Epithelial cell of prostate (primary cell): ENCODE results near the gene ADAM10.

Experiments
- DNase-seq: peaks from one replicate; pipeline ENCODE4 v3.0.0-alpha.2; 2011; ENCODE audit warnings: low read depth, low spot score
- H3K27ac ChIP-seq: fragments of 450-650 bp; 2 replicates; pipeline ENCODE4 v1.5.1; 2017; ENCODE audit warnings: mild to moderate bottlenecking

Gene ADAM10

DNA sequence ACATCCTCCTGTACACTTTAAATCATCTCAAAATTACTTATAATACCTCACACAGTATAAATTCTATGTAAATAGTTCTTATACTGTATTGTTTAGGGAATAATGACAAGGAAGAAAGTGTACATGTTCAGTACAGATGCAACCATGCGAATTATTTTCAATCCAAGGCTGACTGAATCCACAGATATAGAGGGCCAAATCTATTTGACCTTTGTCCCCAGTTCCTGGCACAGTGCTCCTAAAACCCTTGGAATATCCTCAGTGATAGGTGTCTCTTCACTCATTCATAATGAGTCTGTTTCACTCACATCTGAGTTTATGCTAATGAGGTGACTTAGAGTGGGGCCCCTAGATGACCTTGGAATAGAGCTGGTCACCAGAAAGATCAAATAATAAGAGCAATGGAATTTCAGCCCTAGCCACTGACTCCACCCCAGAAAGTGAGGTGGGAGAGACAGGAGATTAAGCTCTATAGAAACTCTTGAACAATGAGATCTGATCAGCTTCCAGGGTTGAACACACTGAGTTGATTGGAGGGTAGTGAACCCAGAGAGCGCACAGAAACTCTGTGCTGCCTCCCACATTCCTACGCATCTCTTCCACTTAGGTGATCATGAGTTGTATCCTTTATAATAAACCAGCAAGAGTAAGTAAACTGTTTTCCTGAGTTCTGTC, 65.3 kb downstream of the ADAM10 start:
- no peak overlapping the region for H3K27ac ChIP-seq
- no peak for DNase-seq

DNA sequence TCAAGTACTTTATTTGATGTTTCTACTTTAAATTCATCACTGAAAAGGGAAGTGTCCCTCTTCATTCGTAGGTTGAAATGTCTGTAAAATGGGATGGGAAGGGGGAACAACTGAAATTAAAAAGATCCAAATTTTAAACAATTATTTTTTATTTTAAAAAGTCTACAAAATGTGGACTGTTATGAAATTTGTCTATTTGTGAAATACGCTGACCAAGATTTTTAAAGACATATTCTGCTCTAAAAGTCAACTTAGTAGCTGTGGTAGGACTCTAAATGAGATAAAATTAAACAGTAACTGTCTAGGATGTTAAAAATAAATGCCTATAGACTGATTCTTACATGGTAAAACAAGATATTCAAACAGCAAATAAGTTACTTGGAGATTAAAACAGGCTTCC, 67.3 kb downstream of the ADAM10 start:
- H3K27ac ChIP-seq: no peak overlapping the region
- no peak for DNase-seq

DNA sequence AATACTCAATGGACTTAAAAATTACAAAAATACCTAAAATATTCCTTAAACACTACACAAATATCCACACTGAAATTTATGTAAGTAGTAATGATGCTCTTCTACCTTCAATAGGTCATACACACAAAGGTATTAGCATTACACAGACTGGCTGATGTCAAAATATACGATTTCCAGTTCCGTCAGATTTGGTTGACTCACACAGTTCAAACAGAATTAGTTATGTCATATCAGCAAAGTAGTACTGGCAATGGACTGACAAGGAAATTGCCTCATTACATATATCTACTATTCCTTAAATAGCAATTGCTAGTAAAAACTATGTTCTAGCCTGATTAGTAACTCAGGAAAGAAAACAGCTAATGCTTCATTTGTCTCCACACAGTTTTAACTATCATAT, 70.8 kb downstream of the ADAM10 start:
- H3K27ac ChIP-seq: peak overlapping the region; percentile 6
- peak; percentile 5 for DNase-seq

DNA sequence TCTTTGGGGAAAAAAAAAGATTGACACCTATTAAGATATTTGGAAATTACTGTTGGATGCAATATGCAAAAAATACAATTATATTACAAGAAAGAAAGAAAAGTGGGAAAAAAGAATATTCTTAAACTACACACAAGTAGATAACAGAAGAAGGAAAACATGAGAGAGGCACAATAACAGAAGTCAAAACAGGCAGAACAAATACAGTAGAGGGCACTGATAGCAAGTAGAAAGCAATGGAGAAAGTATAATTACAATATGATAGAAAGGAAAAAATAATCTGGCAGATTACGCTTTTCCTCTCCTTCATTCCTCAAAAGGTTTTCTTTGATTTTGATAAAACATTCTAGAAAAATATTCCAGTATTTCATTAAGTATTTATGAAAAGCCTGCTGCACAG, 72.1 kb downstream of the ADAM10 start:
- H3K27ac ChIP-seq: no peak overlapping the region
- no peak for DNase-seq

DNA sequence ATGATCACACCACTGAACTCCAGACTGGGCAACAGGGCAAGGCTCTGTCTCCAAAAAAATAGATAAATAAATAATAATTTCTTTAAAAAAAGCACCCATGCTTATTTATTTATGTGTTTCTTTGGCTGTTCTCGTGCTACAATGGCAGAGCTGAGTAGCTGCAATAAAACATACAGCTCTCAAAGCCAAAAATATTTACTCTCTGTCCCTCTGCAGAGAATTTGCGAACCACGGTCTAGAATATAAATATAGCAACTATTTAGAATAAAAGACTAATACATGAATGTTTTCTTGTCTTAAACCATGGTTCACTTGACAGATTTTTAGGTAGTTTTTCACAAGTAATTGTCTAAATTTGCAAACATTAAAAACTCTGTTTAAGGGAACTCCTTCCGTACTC, 72.7 kb downstream of the ADAM10 start:
- no peak overlapping the region for H3K27ac ChIP-seq
- DNase-seq: no peak

DNA sequence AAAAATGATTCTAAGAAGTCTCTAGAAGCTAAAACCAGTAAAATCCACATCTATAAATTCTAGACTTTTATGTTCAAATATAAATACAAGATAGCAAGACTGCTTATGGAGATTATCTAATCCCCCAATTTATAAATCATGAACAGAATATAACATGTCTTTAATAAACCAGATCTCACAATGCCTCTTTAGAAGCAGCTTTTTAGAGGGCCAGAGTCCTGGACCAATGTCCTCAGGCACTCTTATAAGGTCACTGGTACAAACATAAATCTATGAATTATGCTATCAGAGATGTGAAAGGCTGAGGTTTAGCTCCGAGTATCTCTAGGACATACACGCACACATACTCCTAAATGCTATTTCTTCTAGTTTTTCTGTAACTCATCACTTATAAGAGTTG, 78.3 kb downstream of the ADAM10 start:
- DNase-seq: no peak
- H3K27ac ChIP-seq: no peak overlapping the region

DNA sequence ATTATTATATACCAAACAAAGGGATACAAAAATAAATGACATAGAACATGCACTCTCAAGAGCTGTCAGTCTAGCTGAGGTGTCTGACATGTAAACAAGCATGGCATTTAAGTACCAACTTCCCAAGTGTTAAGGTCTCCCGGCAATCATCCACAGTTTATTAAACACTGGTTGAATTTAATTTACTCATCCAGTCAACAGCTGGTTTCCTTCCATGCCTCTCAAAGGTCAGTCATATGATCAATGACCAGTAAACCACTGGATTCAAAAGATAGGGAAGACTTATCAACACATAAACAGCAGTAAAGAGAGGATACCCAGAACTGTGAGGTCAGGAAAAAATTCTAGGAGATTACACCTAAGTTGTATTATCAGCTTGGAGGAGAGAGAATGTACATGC, 80.4 kb downstream of the ADAM10 start:
- DNase-seq: no peak
- H3K27ac ChIP-seq: no peak overlapping the region

DNA sequence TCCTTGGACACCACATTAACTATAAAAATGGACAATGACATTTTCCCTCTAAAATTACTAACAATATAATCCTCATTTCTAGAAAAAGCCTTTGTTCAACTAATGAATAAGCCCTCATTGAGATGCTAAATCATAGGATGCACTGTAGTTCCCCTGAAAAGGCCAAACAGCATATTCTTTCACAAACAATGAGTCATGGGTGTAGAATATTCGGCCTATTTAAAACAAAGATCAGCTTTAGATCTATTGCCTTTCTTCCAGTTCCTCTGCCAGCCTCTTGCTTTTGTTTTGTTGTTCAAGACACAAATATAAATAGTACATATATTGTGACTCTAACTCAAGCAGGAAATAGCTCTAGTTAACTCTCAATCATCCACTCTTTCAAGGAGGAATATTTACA, 82.5 kb downstream of the ADAM10 start:
- DNase-seq: no peak
- H3K27ac ChIP-seq: no peak overlapping the region

DNA sequence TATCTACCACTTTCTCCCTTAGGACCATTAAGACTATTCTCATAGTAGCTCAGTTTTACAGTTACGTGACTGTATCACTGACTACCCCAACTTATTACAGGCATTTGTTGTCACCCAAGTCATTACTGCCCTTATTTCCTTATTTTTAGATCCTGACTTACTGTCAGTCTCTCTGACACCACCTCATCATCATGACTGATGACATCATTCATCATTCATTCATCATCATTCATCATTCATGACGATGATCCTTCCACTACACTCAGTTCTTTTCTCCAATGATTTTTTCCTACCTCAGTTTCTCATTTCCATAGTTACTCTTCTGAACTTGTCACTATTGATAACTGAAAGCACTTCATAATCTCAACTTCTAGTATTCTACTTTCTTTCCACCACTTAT, 83.8 kb downstream of the ADAM10 start:
- no peak for DNase-seq

DNA sequence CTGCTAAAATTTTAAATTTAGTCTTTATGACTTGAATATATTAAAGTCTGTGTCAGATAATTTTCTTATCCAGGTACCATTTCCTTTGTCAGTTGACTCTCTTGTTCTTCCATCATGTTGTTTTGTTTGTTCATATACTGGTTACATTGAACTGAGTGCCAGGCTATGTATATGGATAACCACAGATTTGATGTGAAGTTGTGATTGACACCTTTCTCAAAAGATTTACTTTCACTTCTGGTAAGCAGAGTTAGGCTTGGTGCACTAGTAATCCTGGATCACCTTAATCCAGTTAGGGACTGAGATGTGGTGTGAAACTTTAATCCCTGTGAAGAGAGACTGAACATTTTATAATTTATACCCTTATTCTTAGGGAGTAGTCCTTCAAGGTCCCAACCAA, 99.4 kb downstream of the ADAM10 start:
- no peak for DNase-seq
- no peak overlapping the region for H3K27ac ChIP-seq

More for the DNA sequence above, 83.8 kb downstream of the ADAM10 start:
- no peak overlapping the region for H3K27ac ChIP-seq

DNA sequence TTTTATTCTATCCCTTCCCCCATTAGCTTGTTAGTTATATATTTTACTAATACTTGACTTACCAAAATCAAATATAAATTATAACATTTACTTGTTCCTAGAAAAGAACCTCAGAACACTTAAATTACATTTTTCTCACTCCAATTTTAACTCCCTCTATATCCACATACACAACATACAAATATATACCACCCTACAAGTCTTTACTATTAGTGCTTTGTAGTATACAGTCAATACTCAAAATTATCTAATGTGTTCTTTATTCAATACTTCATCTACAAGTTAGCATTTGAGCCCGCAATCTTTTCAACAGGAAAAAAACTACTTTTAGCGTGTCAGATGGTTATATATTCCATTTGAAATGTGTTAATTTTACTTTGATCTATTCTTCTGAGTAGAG, 100.3 kb downstream of the ADAM10 start:
- H3K27ac ChIP-seq: no peak overlapping the region
- no peak for DNase-seq

DNA sequence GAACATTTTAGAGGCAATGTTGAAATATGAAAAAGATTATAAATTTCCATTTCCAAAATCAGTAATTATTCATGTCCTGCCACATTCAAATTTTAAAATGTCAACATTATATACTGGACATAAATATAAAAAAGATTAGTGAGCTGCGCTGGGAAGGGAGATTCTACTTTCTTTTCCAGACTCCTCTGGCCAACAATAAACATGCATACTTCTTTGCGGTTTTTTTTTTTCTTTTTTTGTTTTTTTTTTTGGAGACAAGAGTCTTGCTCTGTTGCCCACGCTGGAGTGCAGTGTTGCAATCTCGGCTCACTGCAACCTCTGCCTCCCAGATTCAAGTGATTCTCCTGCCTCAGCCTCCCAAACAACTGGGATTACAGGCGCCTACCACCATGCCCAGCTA, 105.5 kb downstream of the ADAM10 start:
- no peak for DNase-seq
- no peak overlapping the region for H3K27ac ChIP-seq

DNA sequence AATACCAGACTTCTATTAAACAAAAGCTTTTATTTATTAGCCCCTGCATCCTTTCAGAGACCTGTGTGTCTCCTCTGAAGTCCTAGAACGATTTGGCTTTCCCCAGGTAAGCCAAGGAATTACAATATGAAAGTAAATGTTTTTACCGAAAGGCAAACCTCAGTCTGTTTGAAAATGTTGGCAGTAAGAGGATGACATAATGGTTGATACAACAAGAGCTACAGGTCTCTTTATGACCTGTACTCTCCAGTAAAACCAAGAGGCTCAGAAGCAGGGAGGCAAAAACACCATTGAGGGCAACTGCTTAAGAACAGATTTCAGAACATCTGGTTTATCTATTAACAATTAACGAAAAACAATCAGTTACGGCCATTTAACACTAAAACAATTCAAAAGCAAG, 107.8 kb downstream of the ADAM10 start:
- DNase-seq: no peak

DNA sequence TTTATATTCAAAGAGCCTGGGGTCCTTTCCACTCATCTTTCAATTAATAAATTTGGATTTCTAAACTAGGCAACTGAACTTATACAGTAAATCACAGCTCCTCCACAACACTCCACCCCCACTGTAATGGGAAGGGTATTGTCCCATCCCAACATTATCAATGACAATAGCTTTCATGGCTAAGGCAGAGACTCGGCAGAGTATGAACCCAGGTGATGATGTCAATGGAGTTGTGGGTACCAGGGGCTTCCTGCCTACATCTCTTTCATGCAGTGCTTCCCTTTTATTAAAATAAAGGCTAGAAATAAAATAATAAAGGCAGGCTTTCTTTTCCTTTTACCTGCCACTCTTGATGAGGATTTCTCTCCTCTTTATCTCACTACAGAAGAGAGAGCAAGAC, 109.5 kb downstream of the ADAM10 start:
- H3K27ac ChIP-seq: no peak overlapping the region
- DNase-seq: no peak

More for the DNA sequence above, 107.8 kb downstream of the ADAM10 start:
- no peak overlapping the region for H3K27ac ChIP-seq

DNA sequence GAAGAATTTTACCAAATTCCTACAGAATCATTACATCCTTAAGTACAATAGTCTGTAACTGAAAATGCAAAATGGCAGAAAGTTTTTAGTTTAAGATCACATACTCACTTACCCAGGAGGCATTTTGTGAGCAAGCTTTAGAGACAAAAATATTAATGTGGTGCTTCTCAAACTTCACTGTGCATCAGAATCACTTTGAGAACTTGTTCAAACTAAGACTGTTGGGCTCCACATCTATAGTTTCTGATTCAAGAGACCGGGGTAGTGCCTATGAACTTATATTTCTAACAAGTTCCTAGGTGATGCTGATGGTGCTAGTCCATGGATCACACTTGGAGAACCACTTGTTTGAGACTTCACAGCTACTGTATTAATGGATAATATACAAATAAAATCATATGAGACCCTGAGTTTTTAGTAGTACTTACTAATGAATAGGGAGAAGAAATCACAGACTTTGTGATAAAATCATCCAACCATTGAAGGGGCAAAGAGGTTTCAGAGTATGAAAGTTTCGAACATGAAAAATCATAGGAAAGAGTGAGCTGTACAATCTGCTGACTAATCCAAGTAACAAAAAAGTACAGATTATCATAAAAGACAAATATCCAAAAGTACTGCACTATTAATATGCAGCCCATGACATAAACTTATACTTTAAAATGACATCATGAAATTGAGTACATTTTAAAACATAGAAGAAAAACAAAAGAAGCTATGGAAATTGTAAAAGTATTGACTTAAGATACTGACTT, 110.3 kb downstream of the ADAM10 start:
- DNase-seq: no peak
- no peak overlapping the region for H3K27ac ChIP-seq

DNA sequence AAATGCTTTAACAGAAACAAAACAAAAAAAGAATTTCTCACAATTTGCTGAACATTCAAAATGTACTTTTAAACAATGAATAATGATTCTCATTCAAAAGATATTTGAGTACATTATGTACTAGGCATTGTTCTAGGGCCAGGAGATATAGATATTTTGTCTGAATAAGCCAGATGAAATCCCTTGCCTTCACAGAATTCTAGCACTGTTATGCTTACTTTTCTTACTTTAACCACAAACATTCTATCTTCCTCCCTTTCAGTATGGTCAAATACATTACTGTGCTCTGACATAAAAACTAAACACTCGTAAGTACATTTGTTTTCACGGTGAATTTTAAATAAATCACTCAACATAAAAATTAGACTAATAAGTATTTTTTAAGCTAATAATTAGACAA, 116.7 kb downstream of the ADAM10 start:
- H3K27ac ChIP-seq: no peak overlapping the region

DNA sequence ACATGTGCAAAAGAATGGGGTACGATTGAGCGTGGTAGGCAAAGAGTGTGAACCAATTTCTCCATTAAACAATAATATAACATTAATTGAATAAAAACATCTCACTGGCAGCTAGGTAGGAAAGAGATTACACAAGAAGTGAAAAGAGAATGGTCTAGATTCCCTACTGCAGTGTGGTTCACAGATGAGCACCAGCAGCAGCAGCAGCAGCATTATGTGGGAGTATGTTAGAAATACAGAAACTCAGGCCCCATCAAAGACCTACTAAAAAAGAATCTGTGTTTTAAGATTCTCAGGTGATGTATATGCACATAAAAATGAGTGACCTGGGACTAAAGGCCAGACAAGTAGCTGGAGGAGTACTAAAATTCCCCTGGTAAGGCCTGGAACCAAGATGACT, 118.2 kb downstream of the ADAM10 start:
- DNase-seq: no peak
- no peak overlapping the region for H3K27ac ChIP-seq

More for the DNA sequence above, 116.7 kb downstream of the ADAM10 start:
- DNase-seq: no peak

DNA sequence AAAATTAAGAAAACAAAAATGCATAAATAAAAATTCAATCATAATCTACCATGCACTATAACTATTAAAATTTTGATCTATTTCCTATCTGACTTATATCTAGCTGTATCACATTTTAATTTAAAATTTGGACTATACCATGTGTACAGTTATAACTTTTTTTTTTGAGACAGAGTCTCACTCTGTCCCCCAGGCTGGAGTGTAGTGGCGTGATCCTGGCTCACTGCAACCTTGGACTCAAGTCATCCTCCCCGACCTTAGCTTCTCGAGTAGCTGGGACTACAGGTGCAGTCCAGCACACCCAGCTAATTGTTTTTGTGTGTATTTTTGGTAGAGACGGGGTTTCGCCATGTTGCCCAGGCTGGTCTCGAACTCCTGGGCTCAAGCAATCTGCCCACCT, 119.9 kb downstream of the ADAM10 start:
- no peak for DNase-seq
- H3K27ac ChIP-seq: no peak overlapping the region

DNA sequence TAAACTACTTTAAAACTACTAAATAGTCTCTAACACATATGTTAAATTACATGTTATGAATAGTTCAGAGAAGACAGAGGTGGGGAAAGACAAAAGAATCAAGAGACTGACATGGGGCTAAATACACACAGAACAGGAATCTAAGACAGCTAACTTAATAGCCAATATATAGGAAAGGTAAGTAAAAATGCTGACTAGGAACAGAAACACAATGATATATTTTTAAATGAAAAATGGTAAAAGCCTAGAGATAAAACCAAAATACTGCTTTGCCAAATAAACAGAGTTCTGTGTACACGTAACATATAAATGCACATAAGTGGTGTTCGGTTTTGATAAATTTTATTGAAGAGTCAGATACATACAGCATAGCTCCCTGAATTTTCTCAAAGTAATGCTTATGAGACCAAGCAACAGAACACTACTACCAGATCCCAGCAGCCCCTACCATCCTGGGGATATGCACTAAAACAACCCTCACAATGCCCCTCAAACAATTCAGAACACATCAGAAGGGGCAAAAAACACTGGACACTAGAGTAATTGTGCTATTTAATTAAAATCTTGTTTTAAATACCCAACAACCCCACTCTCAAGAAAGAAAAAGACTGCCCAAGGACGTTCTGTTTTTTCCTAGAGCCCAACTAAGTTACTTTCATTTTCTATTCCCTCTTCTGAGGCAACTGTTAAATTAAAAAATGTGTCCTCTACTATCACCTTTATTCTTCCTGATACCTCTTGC, 121.1 kb downstream of the ADAM10 start:
- no peak overlapping the region for H3K27ac ChIP-seq
- no peak for DNase-seq

DNA sequence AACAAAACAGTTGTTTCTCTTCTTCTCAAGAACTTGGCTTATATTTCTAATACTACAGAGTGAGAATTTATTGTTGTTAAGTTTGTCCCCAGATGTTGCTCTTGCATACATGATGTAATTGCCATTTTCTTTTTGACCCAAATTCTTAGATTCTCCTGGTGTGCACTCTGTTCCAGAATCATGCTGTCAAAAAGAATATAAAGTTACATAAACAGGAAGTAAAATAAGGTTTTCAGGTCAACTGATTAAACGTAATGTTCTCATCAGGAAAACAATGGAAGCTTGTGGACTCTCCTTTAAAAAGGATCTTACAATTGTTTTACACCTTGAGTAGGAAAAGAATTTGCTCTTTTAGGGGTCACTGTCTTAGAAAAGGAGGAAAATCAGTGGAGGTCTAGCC, 121.8 kb downstream of the ADAM10 start:
- no peak for DNase-seq
- H3K27ac ChIP-seq: no peak overlapping the region

DNA sequence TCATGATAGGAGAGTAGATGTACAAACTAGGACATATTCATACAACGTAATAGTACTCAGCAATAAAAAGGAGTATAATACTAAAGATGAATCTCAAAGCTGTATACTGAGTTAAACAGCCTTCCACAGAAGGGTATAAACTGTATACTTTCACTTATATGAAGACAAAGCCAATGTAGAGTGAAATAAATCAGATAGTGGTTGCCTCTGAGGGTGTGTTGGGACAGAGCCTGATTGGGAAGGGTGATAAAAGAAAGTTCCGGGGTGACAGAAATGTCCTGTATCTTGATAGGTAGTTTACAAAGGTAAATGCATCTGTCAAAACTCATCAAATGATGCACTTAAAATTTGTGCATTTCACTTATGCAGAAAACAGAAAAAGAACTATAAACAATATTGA, 122.5 kb downstream of the ADAM10 start:
- H3K27ac ChIP-seq: no peak overlapping the region

More for the DNA sequence above, 122.5 kb downstream of the ADAM10 start:
- DNase-seq: no peak
